NT2/D1 (cell line): ENCODE results near the gene IFNE.

Source experiments
- SUZ12 ChIP-seq: IDR thresholded peaks from 2 replicates; pipeline ENCODE4 v1.6.1; 2011; ENCODE audit not compliant: insufficient read length, insufficient read depth; ENCODE audit errors: extremely low read depth
- YY1 ChIP-seq: IDR thresholded peaks from 2 replicates; pipeline ENCODE4 v1.6.1; 2011; ENCODE audit not compliant: insufficient read length, insufficient read depth
- ZNF274 ChIP-seq: IDR thresholded peaks from 2 replicates; pipeline ENCODE4 v1.6.1; 2011; ENCODE audit warnings: mild to moderate bottlenecking, low read depth, low read length

- TF ChIP-seq ZNF274 = no peak
- no peak for TF ChIP-seq SUZ12
- no peak for TF ChIP-seq YY1
Observed at GRCh38 chr9:21504894-21505293, 22.8 kb upstream of the IFNE start.
